ENCODE data around the gene MALT1. TPM values are rescaled to one million over a fixed set of nuclear protein-coding genes. Genes with fewer than 3 reads are reported as not detected.

The MALT1 gene
- total RNA-seq, 1 experiment from 2014 or later, result 19.6 TPM

GRCh38 chr18:58733866-58734265 is 62.6 kb downstream of the MALT1 start:
- H3K4me2 ChIP-seq, result no peak overlapping the region
- DNase-seq, result no peak
- no peak overlapping the region for H3K27ac ChIP-seq
- H3K36me3 ChIP-seq (ENCODE audit: low read depth), result peaks cover 27% of the 10 kb centered on the region
- intact Hi-C loops (cut with micrococcal nuclease; ENCODE audit: unreplicated experiment), result no loop called here
- no peak overlapping the region for H2AFZ ChIP-seq
- no peak overlapping the region for H3K4me3 ChIP-seq
- H3K79me2 ChIP-seq (ENCODE audit: low read depth), result no peaks in the 10 kb centered on the region
- POLR2A ChIA-PET (ENCODE audit: unreplicated experiment), result no interaction called here
- TF ChIP-seq CTCF (conservative IDR thresholded peaks at IDR 0.05) (no peak), EZH2 (IDR thresholded peaks at IDR 0.05; ENCODE audit: low read depth) (no peak)
- no peaks in the 10 kb centered on the region for H3K4me1 ChIP-seq (replicated peaks; ENCODE audit: insufficient read depth)
- no peaks in the 10 kb centered on the region for H3F3A ChIP-seq (ENCODE audit: insufficient read depth, low read depth)
- H3K9me3 ChIP-seq (ENCODE audit: insufficient read depth, low read depth), result no peaks in the 10 kb centered on the region
- BruUV-seq (replicated peaks), result no TSS peak
- no peaks in the 10 kb centered on the region for H3K27me3 ChIP-seq (ENCODE audit: insufficient read depth, low read depth)
- CTCF ChIA-PET, result no interaction called here
- H4K20me1 ChIP-seq (ENCODE audit: insufficient read depth), result 0 out of 2 replicates have a peak, but pooled peaks cover 3% of the 10 kb centered on the region
- H3K9me2 ChIP-seq (ENCODE audit: insufficient read depth), result no peaks in the 10 kb centered on the region

GRCh38 chr18:58738322-58738721 is 67.1 kb downstream of the MALT1 start:
- Histone ChIP-seq H3K9me2 (ENCODE audit: insufficient read depth) (no peaks in the 10 kb centered on the region), H3F3A (ENCODE audit: insufficient read depth, low read depth) (peaks cover 7% of the 10 kb centered on the region; the same call in 1 of the 2 replicates), H3K9me3 (ENCODE audit: insufficient read depth, low read depth) (no peaks in the 10 kb centered on the region), H3K27ac (no peak overlapping the region), H3K4me1 (replicated peaks; ENCODE audit: insufficient read depth) (no peaks in the 10 kb centered on the region), H3K4me2 (no peak overlapping the region), H4K20me1 (ENCODE audit: insufficient read depth) (0 out of 2 replicates have a peak, but pooled peaks cover 3% of the 10 kb centered on the region), H3K4me3 (no peak overlapping the region), H3K27me3 (ENCODE audit: insufficient read depth, low read depth) (no peaks in the 10 kb centered on the region), H2AFZ (no peak overlapping the region), H3K79me2 (ENCODE audit: low read depth) (no peaks in the 10 kb centered on the region), H3K36me3 (ENCODE audit: low read depth) (peaks cover 35% of the 10 kb centered on the region)
- ChIA-PET CTCF (interaction anchor here (0.6 kb wide), 1 partner anchor 668 kb away, joined by 3 read pairs; no protein-coding TSS in a partner anchor), POLR2A (ENCODE audit: unreplicated experiment) (no interaction called here)
- DNase-seq, result no peak
- intact Hi-C loops (cut with micrococcal nuclease; ENCODE audit: unreplicated experiment), result no loop called here
- TF ChIP-seq EZH2 (IDR thresholded peaks at IDR 0.05; ENCODE audit: low read depth), result no peak
- TF ChIP-seq CTCF (conservative IDR thresholded peaks at IDR 0.05), result no peak
- BruUV-seq (replicated peaks), result no TSS peak

GRCh38 chr18:58745914-58746313 is 74.6 kb downstream of the MALT1 start:
- no peak overlapping the region for H2AFZ ChIP-seq
- peaks cover 7% of the 10 kb centered on the region; the same call in 1 of the 2 replicates for H3F3A ChIP-seq (ENCODE audit: insufficient read depth, low read depth)
- H4K20me1 ChIP-seq (ENCODE audit: insufficient read depth), result no peaks in the 10 kb centered on the region
- 0 out of 2 replicates have a peak, but pooled peaks cover 8% of the 10 kb centered on the region for H3K9me3 ChIP-seq (ENCODE audit: insufficient read depth, low read depth)
- TF ChIP-seq EZH2 (IDR thresholded peaks at IDR 0.05; ENCODE audit: low read depth) (no peak), CTCF (conservative IDR thresholded peaks at IDR 0.05) (no peak)
- no peak for DNase-seq
- no peaks in the 10 kb centered on the region for H3K9me2 ChIP-seq (ENCODE audit: insufficient read depth)
- no peaks in the 10 kb centered on the region for H3K79me2 ChIP-seq (ENCODE audit: low read depth)
- intact Hi-C loops (cut with micrococcal nuclease; ENCODE audit: unreplicated experiment), result no loop called here
- no peak overlapping the region for H3K4me3 ChIP-seq
- H3K27me3 ChIP-seq (ENCODE audit: insufficient read depth, low read depth), result no peaks in the 10 kb centered on the region
- no peak overlapping the region for H3K4me2 ChIP-seq
- no peaks in the 10 kb centered on the region for H3K4me1 ChIP-seq (replicated peaks; ENCODE audit: insufficient read depth)
- POLR2A ChIA-PET (ENCODE audit: unreplicated experiment), result no interaction called here
- H3K27ac ChIP-seq, result no peak overlapping the region
- peaks cover 42% of the 10 kb centered on the region for H3K36me3 ChIP-seq (ENCODE audit: low read depth)
- CTCF ChIA-PET, result no interaction called here
- no TSS peak for BruUV-seq (replicated peaks)
